Heart left ventricle (tissue), 16 donors: Measurements from ENCODE around the gene SFRP4. TPM values are rescaled to one million over a fixed set of nuclear protein-coding genes. Genes with fewer than 3 reads are reported as not detected.

Experiments
- ATAC-seq, 4 donors: fragments of 200-7000 bp; cut with Tn5 transposase; one replicate each; pipeline ENCODE4 v1.9.1; 2020 to 2022; ENCODE audit warnings: moderate library complexity in 4 of 4, mild to moderate bottlenecking in 3 of 4, moderate number of reproducible peaks in 1 of 4
- DNase-seq, 5 donors: peaks; one replicate each; pipeline ENCODE4 v3.0.0-alpha.2; 2020
- H3K27ac ChIP-seq, 12 donors: fragments of 200-600 bp; sonication (generic) in 4 of 12; one replicate each; pipeline versions ENCODE4 v1.5.0 to v1.8.0; 2016 to 2022; ENCODE audit warnings: mild to moderate bottlenecking in 2 of 12
- H3K27me3 ChIP-seq, 9 donors: fragments of 200-600 bp; sonication (generic) in 2 of 9; one replicate each; pipeline versions ENCODE4 v1.5.1 to v1.8.0; 2016 to 2022; ENCODE audit warnings: mild to moderate bottlenecking in 3 of 9
- H3K36me3 ChIP-seq, 9 donors: fragments of 200-600 bp; sonication (generic) in 2 of 9; one replicate each; pipeline versions ENCODE4 v1.5.0 to v1.8.0; 2018 to 2022; ENCODE audit warnings: mild to moderate bottlenecking in 2 of 9
- H3K4me1 ChIP-seq, 12 donors: fragments of 200-600 bp; sonication (generic) in 4 of 12; one replicate each; pipeline versions ENCODE4 v1.5.0 to v1.8.0; 2016 to 2022; ENCODE audit warnings: mild to moderate bottlenecking in 3 of 12
- H3K4me3 ChIP-seq, 12 donors: fragments of 200-600 bp; sonication (generic) in 4 of 12; one replicate each; pipeline versions ENCODE4 v1.5.0 to v1.8.0; 2017 to 2022; ENCODE audit warnings: mild to moderate bottlenecking in 9 of 12, moderate library complexity in 4 of 12
- H3K9me3 ChIP-seq, 12 donors: fragments of 200-600 bp; sonication (generic) in 4 of 12; one replicate each; pipeline versions ENCODE4 v1.5.0 to v1.8.0; 2016 to 2022; ENCODE audit warnings: mild to moderate bottlenecking in 1 of 12
- POLR2A ChIP-seq, 2 donors: fragments of 450-650 bp; IDR thresholded peaks; one replicate each; pipeline ENCODE4 v1.6.1; 2017; ENCODE audit warnings: antibody characterized with exemption in 2 of 2, mild to moderate bottlenecking in 2 of 2, moderate library complexity in 2 of 2
- WGBS, 4 donors: extraction: QIAGEN DNeasy Blood & Tissue Kit in 2 of 4; methylation state at CpG; one replicate each; pipeline versions ENCODE4 v1.1.5 to v1.1.7; 2013 to 2018; 5-methylcytosine and 5-hydroxymethylcytosine counted together
- intact Hi-C, 10 donors: fragments of 100-400 bp; cut with DNase I; formaldehyde crosslinking; loops; one replicate each; pipeline versions ENCODE4 v1.11.1 to v1.14.2; 2022
- polyA plus RNA-seq, 2 donors: library from polyadenylated mRNA; stranded (reverse); fragments of 200-250 nt; gene quantifications; one replicate each; pipeline ENCODE4 v1.2.3, GENCODE V29; 2013
- total RNA-seq, 9 donors: library from RNA; depleted of rRNA in 2 of 9; stranded (reverse); fragments of >200 nt in 2 of 9; fragmentation: NEBNext Ultra II Directional in 3 of 9; extraction: Animal tissue kit (Norgen Biotek cat#: 25700) in 3 of 9; gene quantifications; one replicate each; pipeline versions ENCODE4 v1.1.0 to v1.2.4, GENCODE V29; 2016 to 2023
- TF ChIP-seq, protein P1 (sequence below), 12 donors: fragments of 200-600 bp; sonication (generic) in 4 of 12; IDR thresholded peaks; one replicate each; pipeline versions ENCODE4 v1.5.0 to v1.8.0; 2018 to 2022; ENCODE audit warnings: antibody characterized with exemption in 12 of 12, mild to moderate bottlenecking in 5 of 12
- donor health status: ischemic (EF 13 %, LVEDD 7.1; RV severe dilation, severe dysfunction).
- donor health status: healthy with polysubstance abuse.
- donor health status: DM: no; HTN: yes; CAD: no.
- donor health status: DM: no; HTN: no; CAD: no.
- donor health status: ischemic (EF 25% LVEDD 6.9; RV normal size, moderate dysfunction).
- donor health status: ischemic (EF 25% LVEDD 5.7; RV mildly dilated, moderate dysfunction).
- donor health status: healthy.
- donor health status: DM: yes; HTN: yes; CAD: no.
- donor health status: ischemic (EF 35%, LVEDD 5.7; RV mildly dilated, moderate dysfunction).
- donor health status: nonischemic (EF 11% LVEDD 7.7; RV severe dilation, severe dysfunction).
- donor health status: DM: yes; HTN: yes; CAD: no.
- donor health status: PGD.
- donor health status: ischemic (EF 29% LVEDD 5.4; RV normal size, mild dysfunction).
- donor health status: nonischemic (EF 23%, LVEDD 6.1; RV moderate dilation, normal function).

The SFRP4 gene
- total and polyA plus RNA-seq, 11 donors: 0.10 to 21.3 (median 0.87) TPM

GRCh38 chr7:37932543-37932942, 15.9 kb upstream of the SFRP4 start:
- no peaks in the 10 kb centered on the region for H3K36me3 ChIP-seq
- H3K27ac ChIP-seq: no peak overlapping the region
- no peak overlapping the region for H3K4me3 ChIP-seq
- peaks cover 0 to 18% (median 4%) of the 10 kb centered on the region in 12 donors for H3K4me1 ChIP-seq
- no peak for DNase-seq
- TF ChIP-seq, protein P1, sequence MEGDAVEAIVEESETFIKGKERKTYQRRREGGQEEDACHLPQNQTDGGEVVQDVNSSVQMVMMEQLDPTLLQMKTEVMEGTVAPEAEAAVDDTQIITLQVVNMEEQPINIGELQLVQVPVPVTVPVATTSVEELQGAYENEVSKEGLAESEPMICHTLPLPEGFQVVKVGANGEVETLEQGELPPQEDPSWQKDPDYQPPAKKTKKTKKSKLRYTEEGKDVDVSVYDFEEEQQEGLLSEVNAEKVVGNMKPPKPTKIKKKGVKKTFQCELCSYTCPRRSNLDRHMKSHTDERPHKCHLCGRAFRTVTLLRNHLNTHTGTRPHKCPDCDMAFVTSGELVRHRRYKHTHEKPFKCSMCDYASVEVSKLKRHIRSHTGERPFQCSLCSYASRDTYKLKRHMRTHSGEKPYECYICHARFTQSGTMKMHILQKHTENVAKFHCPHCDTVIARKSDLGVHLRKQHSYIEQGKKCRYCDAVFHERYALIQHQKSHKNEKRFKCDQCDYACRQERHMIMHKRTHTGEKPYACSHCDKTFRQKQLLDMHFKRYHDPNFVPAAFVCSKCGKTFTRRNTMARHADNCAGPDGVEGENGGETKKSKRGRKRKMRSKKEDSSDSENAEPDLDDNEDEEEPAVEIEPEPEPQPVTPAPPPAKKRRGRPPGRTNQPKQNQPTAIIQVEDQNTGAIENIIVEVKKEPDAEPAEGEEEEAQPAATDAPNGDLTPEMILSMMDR (IDR thresholded peaks at IDR 0.05): no peak
- TF ChIP-seq POLR2A (IDR thresholded peaks at IDR 0.05): no peak
- 63 to 75% (median 66%) methylated on average over 2 of the region's 2 CpGs for WGBS, 4 donors
- intact Hi-C loops: no loop called here
- no peak for ATAC-seq
- H3K27me3 ChIP-seq: no peaks in the 10 kb centered on the region
- peaks cover 0 to 15% (median 2%) of the 10 kb centered on the region in 12 donors for H3K9me3 ChIP-seq

DNA sequence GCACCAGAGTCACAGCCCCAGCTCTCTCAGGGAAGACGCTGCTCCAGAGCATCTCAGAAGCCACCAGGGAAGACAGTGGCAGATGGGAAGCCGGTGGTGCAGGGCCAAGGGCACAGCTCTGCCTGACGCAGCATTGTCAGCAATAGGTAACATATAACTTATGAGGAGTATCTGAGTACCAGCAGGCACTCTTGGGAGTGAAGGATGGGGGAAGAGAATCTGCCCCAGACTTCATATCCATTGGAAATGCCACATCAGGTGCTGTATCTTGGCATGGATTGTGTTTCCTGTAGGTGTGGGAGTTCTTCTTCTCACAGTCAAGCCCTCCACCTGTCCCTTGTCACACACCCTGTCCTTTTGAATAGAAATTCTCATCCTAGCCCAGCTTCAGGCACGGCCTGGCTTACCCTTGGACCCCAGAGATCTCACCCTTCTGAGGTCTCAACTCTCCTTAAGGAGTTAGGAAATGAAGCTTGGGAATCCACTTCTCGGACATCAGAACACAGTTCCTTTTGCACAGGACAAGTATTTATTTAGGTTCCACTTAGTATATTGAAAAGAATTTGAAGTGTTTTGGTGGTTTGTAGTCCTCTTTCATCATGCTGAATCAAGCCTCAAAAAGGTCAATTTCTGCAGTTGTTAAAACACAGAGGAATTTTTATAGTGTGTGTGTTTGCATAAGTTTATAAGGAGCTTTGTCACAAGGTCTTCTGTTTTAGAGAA, 13.8 kb upstream of the SFRP4 start:
- Histone ChIP-seq H3K4me3 (no peak overlapping the region), H3K9me3 (peaks cover 0 to 13% (median 6%) of the 10 kb centered on the region in 12 donors), H3K36me3 (no peaks in the 10 kb centered on the region), H3K27ac (no peak overlapping the region), H3K27me3 (no peaks in the 10 kb centered on the region), H3K4me1 (peaks cover 0 to 20% (median 5%) of the 10 kb centered on the region in 12 donors)
- intact Hi-C loops: no loop called here
- DNase-seq (no peak), ATAC-seq (no peak)
- WGBS, 4 donors: 92 to 94% (median 93%) methylated on average over 4 to 5 of the region's 5 CpGs
- no peak for TF ChIP-seq POLR2A (IDR thresholded peaks at IDR 0.05)
- TF ChIP-seq, protein P1 (IDR thresholded peaks at IDR 0.05): no peak

- peaks cover 0 to 18% (median 8%) of the 10 kb centered on the region in 12 donors for H3K9me3 ChIP-seq
- intact Hi-C loops: no loop called here
- peak overlapping the region in 1 of 12 donors; percentile 14 for H3K27ac ChIP-seq
- peaks cover 0 to 20% (median 5%) of the 10 kb centered on the region in 12 donors for H3K4me1 ChIP-seq
- 57 to 69% (median 59%) methylated on average over 4 of the region's 4 CpGs for WGBS, 4 donors
- H3K27me3 ChIP-seq: no peaks in the 10 kb centered on the region
- H3K36me3 ChIP-seq: no peaks in the 10 kb centered on the region
- H3K4me3 ChIP-seq: no peak overlapping the region
- no peak for DNase-seq
- peak in 2 of 4 donors; percentile 39 to 53 for ATAC-seq
- no peak for TF ChIP-seq POLR2A (IDR thresholded peaks at IDR 0.05)
- TF ChIP-seq, protein P1 (IDR thresholded peaks at IDR 0.05): no peak
Measured at GRCh38 chr7:37928878-37929277, 12.3 kb upstream of the SFRP4 start.

- H3K27ac ChIP-seq: peak overlapping the region in 1 of 12 donors; percentile 19
- DNase-seq: no peak
- peaks cover 0 to 22% (median 5%) of the 10 kb centered on the region in 12 donors for H3K4me1 ChIP-seq
- intact Hi-C loops: no loop called here
- WGBS, 4 donors: 85 to 91% (median 89%) methylated on average over 2 of the region's 2 CpGs
- no peaks in the 10 kb centered on the region for H3K27me3 ChIP-seq
- no peak for TF ChIP-seq POLR2A (IDR thresholded peaks at IDR 0.05)
- peaks cover 0 to 18% (median 8%) of the 10 kb centered on the region in 12 donors for H3K9me3 ChIP-seq
- H3K4me3 ChIP-seq: no peak overlapping the region
- no peaks in the 10 kb centered on the region for H3K36me3 ChIP-seq
- ATAC-seq: no peak
Measured at GRCh38 chr7:37927773-37928444, 11.3 kb upstream of the SFRP4 start.
